ENCODE results near the gene SCAI. TPM values are rescaled to one million over a fixed set of nuclear protein-coding genes. Genes with fewer than 3 reads are reported as not detected.

Gene SCAI
- total and polyA plus RNA-seq, 9 of the 15 experiments (the other 6 are each of a cell fraction or from before 2014, with no cell fraction given) = 0.70 to 12.4 (median 4.2) TPM

- Histone ChIP-seq H3K9me3 (replicated peaks; ENCODE audit: control insufficient read depth, insufficient read depth, low read depth, low read length) (no peaks in the 10 kb centered on the region), H4K20me1 (replicated peaks; ENCODE audit: control insufficient read depth, insufficient read depth, low read length) (no peaks in the 10 kb centered on the region), H3K27ac (ENCODE audit: extremely low read depth, low read depth, low read length) (no peak overlapping the region), H2AFZ (ENCODE audit: low read depth, low read length) (no peak overlapping the region), H3K9me1 (ENCODE audit: control insufficient read depth, insufficient read depth, low read length) (no peaks in the 10 kb centered on the region), H3K27me3 (ENCODE audit: control insufficient read depth in 2 of 2, insufficient read depth in 2 of 2, low read length in 2 of 2) (no peaks in the 10 kb centered on the region), H3K4me2 (ENCODE audit: insufficient read depth, low read length) (no peak overlapping the region), H3K4me3 (no peak overlapping the region), H3K4me1 (replicated peaks in 1 of 2; ENCODE audit: control insufficient read depth in 2 of 2, insufficient read depth in 2 of 2, low read length in 2 of 2) (peaks cover 8 to 13% of the 10 kb centered on the region in 2 experiments), H3K79me2 (ENCODE audit: control insufficient read depth, insufficient read depth, low read length) (peaks cover 36% of the 10 kb centered on the region), H3K36me3 (ENCODE audit: control insufficient read depth, insufficient read depth, low read length) (peaks cover 3% of the 10 kb centered on the region; the same call in 1 of the 3 replicates), H3K9ac (ENCODE audit: insufficient read depth in 1 of 2, low read depth in 2 of 2, low read length in 2 of 2) (no peak overlapping the region)
- BruUV-seq (replicated peaks) = no TSS peak
- CTCF ChIA-PET (ENCODE audit: low intra/inter-chr PET ratio) = no interaction called here
- POLR2A ChIA-PET = no interaction called here
- TF ChIP-seq TRIM28 (IDR thresholded peaks at IDR 0.05) (no peak), ZSCAN32 (CRISPR knock-in tag; IDR thresholded peaks at IDR 0.05) (no peak), ZC3H4 (CRISPR knock-in tag; IDR thresholded peaks at IDR 0.05; ENCODE audit: borderline replicate concordance) (no peak), ZNF57 (CRISPR knock-in tag; IDR thresholded peaks at IDR 0.05) (no peak), XRCC3 (IDR thresholded peaks at IDR 0.05) (no peak), POLR2G (IDR thresholded peaks at IDR 0.05; ENCODE audit: low read depth, low read length) (no peak), THRA (IDR thresholded peaks at IDR 0.05) (no peak), HNRNPLL (IDR thresholded peaks at IDR 0.05; ENCODE audit: low read depth, low read length, poor library complexity, severe bottlenecking) (no peak), RUNX1 (IDR thresholded peaks at IDR 0.05; ENCODE audit: low read depth) (no peak), HDGF (IDR thresholded peaks at IDR 0.05) (no peak), MCM3 (IDR thresholded peaks at IDR 0.05) (no peak), RB1 (IDR thresholded peaks at IDR 0.05; ENCODE audit: low read depth) (no peak), SMAD1 (IDR thresholded peaks at IDR 0.05; ENCODE audit: low read depth, low read length, partially characterized antibody) (no peak), HMG20A (CRISPR knock-in tag; conservative IDR thresholded peaks at IDR 0.05) (no peak), HSF4 (CRISPR knock-in tag; IDR thresholded peaks at IDR 0.05; ENCODE audit: borderline replicate concordance) (no peak), RBM15 (IDR thresholded peaks at IDR 0.05; ENCODE audit: insufficient read depth, low read length) (no peak), NR3C1 (CRISPR knock-in tag; IDR thresholded peaks at IDR 0.05) (no peak)
- TF ChIP-seq, protein P1, sequence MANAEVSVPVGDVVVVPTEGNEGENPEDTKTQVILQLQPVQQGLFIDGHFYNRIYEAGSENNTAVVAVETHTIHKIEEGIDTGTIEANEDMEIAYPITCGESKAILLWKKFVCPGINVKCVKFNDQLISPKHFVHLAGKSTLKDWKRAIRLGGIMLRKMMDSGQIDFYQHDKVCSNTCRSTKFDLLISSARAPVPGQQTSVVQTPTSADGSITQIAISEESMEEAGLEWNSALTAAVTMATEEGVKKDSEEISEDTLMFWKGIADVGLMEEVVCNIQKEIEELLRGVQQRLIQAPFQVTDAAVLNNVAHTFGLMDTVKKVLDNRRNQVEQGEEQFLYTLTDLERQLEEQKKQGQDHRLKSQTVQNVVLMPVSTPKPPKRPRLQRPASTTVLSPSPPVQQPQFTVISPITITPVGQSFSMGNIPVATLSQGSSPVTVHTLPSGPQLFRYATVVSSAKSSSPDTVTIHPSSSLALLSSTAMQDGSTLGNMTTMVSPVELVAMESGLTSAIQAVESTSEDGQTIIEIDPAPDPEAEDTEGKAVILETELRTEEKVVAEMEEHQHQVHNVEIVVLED (CRISPR knock-in tag; IDR thresholded peaks at IDR 0.05) = no peak
- intact Hi-C loops (cut with micrococcal nuclease) (loop anchor here (2.0 kb wide), 1 partner anchor 22 kb away; the partner anchor contains the start of gene SCAI), in situ Hi-C loops (cut with MboI) (no loop called here)
- ATAC-seq (no peak), FAIRE-seq (no peak), DNase-seq (ENCODE audit: extremely low read depth in 1 of 4, low spot score in 3 of 4) (no peak)
- WGBS (ENCODE audit: insufficient coverage, low coverage, missing lambda C conversion rate) = 58% methylated on average over 2 of the region's 2 CpGs
These were observed 22.2 kb downstream of the SCAI start for GRCh38 chr9:125121146-125121545.

Measured in K562 (cell line).